Kidney epithelial cell (primary cell): ENCODE results near the gene IZUMO1. TPM values are rescaled to one million over a fixed set of nuclear protein-coding genes. Genes with fewer than 3 reads are reported as not detected.

Source experiments
- DNase-seq: peaks from one replicate; pipeline ENCODE4 v3.0.0-alpha.2; 2010; ENCODE audit warnings: low read depth
- H3K27me3 ChIP-seq: 2 replicates; pipeline ENCODE4 v1.6.0; 2011; ENCODE audit warnings: low read length; ENCODE audit not compliant: control insufficient read depth, insufficient read depth
- H3K36me3 ChIP-seq: 2 replicates; pipeline ENCODE4 v1.5.1; 2011; ENCODE audit warnings: low read length; ENCODE audit not compliant: control insufficient read depth, insufficient read depth
- H3K4me3 ChIP-seq: 2 replicates; pipeline ENCODE4 v1.5.1; 2011; ENCODE audit warnings: low read depth, mild to moderate bottlenecking, control low read depth, low read length
- total RNA-seq: library from RNA; depleted of rRNA; stranded (reverse); fragments of >200 nt; gene quantifications from 2 replicates; pipeline ENCODE4 v1.2.3, GENCODE V29; 2015
- TF ChIP-seq, protein P1 (sequence below): IDR thresholded peaks from 2 replicates; pipeline ENCODE4 v1.5.1; 2011; ENCODE audit warnings: mild to moderate bottlenecking, moderate library complexity, low read length, control low read depth, inconsistent platforms; ENCODE audit not compliant: insufficient read depth, poor library complexity, severe bottlenecking

Gene IZUMO1
- total RNA-seq, 1 donor from 2014 or later, result 0.25 TPM

DNA sequence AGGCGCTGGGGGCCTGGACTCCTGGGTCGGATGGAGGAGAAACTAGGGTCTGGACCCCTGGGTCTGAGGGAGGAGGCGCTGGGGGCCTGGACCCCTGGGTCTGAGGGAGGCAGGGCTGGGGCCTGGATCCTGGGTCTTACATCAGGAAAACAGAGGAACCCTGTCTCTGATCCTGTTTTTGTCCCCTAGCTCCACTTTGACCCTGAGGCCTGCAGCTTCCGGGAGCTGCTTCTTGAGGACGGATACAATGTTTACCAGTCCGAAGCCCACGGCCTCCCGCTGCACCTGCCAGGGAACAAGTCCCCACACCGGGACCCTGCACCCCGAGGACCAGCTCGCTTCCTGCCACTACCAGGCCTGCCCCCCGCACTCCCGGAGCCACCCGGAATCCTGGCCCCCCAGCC is 11.0 kb upstream of the IZUMO1 start:
- Histone ChIP-seq H3K36me3 (no peaks in the 10 kb centered on the region), H3K4me3 (no peak overlapping the region), H3K27me3 (peaks cover 15% of the 10 kb centered on the region)
- DNase-seq, result no peak
- TF ChIP-seq, protein P1, sequence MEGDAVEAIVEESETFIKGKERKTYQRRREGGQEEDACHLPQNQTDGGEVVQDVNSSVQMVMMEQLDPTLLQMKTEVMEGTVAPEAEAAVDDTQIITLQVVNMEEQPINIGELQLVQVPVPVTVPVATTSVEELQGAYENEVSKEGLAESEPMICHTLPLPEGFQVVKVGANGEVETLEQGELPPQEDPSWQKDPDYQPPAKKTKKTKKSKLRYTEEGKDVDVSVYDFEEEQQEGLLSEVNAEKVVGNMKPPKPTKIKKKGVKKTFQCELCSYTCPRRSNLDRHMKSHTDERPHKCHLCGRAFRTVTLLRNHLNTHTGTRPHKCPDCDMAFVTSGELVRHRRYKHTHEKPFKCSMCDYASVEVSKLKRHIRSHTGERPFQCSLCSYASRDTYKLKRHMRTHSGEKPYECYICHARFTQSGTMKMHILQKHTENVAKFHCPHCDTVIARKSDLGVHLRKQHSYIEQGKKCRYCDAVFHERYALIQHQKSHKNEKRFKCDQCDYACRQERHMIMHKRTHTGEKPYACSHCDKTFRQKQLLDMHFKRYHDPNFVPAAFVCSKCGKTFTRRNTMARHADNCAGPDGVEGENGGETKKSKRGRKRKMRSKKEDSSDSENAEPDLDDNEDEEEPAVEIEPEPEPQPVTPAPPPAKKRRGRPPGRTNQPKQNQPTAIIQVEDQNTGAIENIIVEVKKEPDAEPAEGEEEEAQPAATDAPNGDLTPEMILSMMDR, result no peak

DNA sequence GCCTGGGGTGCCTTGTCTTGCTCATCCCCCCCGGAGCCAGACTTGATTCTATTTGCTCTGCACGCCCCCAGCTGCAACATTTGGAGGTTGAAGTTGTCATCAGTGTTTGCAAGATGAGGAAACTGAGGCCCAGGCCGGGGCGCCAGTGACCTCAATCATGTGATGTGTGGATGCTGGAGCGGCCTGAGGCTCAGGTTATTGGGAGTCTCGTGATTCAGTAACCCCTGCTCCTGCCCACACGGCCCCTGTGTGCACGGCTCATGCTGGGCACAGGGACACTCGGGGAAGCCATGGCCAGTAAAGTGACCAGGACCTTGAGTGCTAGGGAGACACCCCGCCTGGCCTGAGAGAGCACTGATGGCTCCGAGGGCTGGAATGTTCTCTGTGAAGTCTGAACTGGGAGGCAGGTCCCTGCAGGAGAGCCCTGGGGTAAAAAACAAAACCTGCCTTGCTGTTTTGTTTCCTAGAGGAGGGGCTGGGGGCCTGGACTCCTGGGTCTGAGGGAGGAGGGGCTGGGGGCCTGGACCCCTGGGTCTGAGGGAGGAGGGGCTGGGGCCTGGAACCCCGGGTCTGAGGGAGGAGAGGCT is 10.5 kb upstream of the IZUMO1 start:
- TF ChIP-seq, protein P1, result no peak
- no peak overlapping the region for H3K4me3 ChIP-seq
- peaks cover 11% of the 10 kb centered on the region for H3K27me3 ChIP-seq
- H3K36me3 ChIP-seq, result no peaks in the 10 kb centered on the region
- no peak for DNase-seq

DNA sequence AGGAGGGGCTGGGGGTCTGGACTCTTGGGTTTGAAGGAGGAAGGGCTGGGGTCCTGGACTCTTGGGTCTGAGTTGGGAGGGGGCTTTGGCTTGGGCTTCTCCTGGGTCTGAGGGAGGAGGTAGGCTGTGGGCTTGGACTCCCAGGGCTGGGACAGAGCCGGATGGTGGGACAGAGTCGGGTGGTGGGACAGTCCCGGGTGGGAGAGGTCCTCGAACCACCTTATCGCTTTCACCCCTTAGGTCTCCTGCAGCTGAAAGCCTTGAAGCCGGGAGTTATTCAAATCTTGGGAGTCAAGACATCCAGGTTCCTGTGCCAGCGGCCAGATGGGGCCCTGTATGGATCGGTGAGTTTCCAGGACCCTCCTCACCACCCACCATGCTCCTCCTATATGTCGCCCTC is 10.0 kb upstream of the IZUMO1 start:
- Histone ChIP-seq H3K36me3 (no peaks in the 10 kb centered on the region), H3K27me3 (peaks cover 6% of the 10 kb centered on the region), H3K4me3 (no peak overlapping the region)
- no peak for DNase-seq
- TF ChIP-seq, protein P1, result no peak

DNA sequence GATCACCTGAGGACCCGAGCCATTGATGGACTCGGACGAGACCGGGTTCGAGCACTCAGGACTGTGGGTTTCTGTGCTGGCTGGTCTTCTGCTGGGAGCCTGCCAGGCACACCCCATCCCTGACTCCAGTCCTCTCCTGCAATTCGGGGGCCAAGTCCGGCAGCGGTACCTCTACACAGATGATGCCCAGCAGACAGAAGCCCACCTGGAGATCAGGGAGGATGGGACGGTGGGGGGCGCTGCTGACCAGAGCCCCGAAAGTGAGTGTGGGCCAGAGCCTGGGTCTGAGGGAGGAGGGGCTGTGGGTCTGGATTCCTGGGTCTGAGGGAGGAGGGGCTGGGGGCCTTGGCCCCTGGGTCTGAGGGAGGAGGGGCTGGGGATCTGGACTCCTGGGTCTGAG is 9.5 kb upstream of the IZUMO1 start:
- TF ChIP-seq, protein P1, result no peak

DNA sequence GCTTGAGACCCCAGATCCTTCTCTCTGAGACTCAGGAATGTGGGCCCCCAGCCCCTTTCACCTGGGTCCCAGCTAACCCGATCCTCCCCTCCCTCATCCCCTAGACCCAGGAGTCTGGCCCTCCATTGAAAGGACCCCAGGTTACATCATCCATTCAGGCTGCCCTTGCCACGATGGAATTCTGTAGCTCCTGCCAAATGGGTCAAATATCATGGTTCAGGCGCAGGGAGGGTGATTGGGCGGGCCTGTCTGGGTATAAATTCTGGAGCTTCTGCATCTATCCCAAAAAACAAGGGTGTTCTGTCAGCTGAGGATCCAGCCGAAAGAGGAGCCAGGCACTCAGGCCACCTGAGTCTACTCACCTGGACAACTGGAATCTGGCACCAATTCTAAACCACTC is 9.1 kb upstream of the IZUMO1 start:
- Histone ChIP-seq H3K36me3 (no peaks in the 10 kb centered on the region), H3K27me3 (peaks cover 5% of the 10 kb centered on the region), H3K4me3 (no peak overlapping the region)
- no peak for DNase-seq
- TF ChIP-seq, protein P1, result no peak

More for the DNA sequence above, 9.5 kb upstream of the IZUMO1 start:
- H3K27me3 ChIP-seq, result peaks cover 5% of the 10 kb centered on the region
- no peaks in the 10 kb centered on the region for H3K36me3 ChIP-seq
- H3K4me3 ChIP-seq, result no peak overlapping the region
- no peak for DNase-seq

DNA sequence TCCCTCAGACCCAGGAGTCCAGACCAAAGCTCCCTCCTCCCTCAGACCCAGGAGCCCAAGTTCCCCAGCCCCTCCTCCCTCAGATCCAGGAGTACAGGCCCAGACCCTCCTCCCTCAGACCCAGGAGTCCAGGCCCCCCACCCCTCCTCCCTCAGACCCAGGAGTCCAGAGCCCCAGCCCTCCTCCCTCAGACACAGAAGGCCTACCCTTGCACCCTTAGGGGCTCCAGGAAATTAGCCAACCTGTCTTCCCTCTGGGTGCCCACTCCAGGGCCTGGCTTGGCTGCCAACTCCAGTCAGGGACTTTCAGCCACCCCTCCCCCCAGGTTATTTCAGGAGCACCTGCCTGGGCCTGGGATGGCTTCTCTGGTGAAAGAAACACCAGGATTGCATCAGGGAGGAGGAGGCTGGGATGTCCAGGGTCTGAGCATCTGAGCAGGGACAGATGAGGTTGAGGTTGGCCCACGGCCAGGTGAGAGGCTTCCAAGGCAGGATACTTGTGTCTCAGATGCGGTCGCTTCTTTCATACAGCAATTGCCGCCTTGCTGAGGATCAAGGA is 8.5 kb upstream of the IZUMO1 start, which contains the start of gene FGF21:
TSS of gene FGF21 (plus strand) at position 441 of the 558 bp plus-strand sequence. CDS start 713 bp downstream, outside the sequence.
- TF ChIP-seq, protein P1, result no peak
- Histone ChIP-seq H3K36me3 (no peaks in the 10 kb centered on the region), H3K4me3 (no peak within 1 kb of the TSS), H3K27me3 (peaks cover 5% of the 10 kb centered on the region)
- no peak for DNase-seq
